Measurements from ENCODE around the gene DLG1. TPM values are rescaled to one million over a fixed set of nuclear protein-coding genes. Genes with fewer than 3 reads are reported as not detected.

DLG1 gene
- polyA plus RNA-seq, 4 donors: 25.5 to 68.9 (median 39.7) TPM

DNA sequence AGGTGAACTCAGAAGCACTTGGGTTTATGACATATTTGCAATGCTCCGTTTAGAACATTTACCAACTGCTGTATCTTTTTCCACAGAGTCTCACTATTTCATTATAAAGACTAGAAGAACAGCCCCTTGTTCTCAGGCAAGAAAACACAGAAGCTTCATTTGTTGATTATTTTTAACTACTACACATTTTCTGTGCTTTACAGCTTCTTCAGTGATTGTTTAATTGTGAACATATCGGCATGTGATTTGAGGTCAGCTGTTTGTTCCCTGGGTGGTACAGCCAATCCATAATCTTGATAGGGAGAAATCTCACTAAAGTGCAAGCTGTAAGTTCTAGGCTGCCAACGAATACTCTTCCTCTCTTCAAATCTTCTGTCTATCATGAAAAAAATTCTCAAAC, 31.0 kb upstream of the DLG1 start:
- H3K4me1 ChIP-seq (ENCODE audit: control insufficient read depth in 3 of 3, insufficient read depth in 2 of 3, low read depth in 1 of 3, low read length in 2 of 3): peaks cover 0 to 6% (median 0%) of the 10 kb centered on the region in 3 donors
- no peaks in the 10 kb centered on the region for H3K27me3 ChIP-seq (ENCODE audit: control insufficient read depth in 3 of 3, insufficient read depth in 3 of 3, low read length in 3 of 3)
- no peak overlapping the region for H3K4me3 ChIP-seq (ENCODE audit: low read depth in 1 of 3, low read length in 3 of 3)
- 36 to 53% (median 53%) methylated on average over 3 of the region's 3 CpGs for WGBS, 3 donors
- no peak overlapping the region for H3K27ac ChIP-seq (ENCODE audit: low read depth in 1 of 3, low read length in 2 of 3)
- no peaks in the 10 kb centered on the region for H3K36me3 ChIP-seq (ENCODE audit: control insufficient read depth in 3 of 3, insufficient read depth in 2 of 3, low read depth in 1 of 3, low read length in 3 of 3)
- DNase-seq (no peak), FAIRE-seq (no peak)
- H3K9me3 ChIP-seq (ENCODE audit: control insufficient read depth in 2 of 2, insufficient read depth in 1 of 2, low read depth in 1 of 2, low read length in 1 of 2): no peaks in the 10 kb centered on the region

DNA sequence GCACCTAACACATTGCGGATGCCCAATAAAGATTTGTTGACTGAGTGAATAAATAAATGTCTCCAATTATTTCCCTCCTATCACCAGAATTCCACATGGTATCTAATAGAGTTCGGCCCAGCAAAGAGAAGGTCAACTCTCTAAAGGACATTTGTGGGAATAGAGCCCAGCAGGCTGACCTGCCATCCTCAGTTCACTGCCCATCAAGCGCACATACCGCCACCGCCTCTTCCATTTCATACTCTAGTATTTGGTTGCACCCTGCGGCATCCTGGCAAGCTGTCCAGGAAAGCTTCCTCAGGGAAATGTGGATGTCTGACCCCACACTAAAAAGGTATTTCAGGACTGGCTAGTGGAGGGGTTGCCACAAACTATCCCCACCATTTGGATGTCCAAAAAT, 29.8 kb upstream of the DLG1 start:
- WGBS, 3 donors: 93 to 96% (median 95%) methylated on average over 6 of the region's 6 CpGs
- DNase-seq: no peak
- no peaks in the 10 kb centered on the region for H3K27me3 ChIP-seq (ENCODE audit: control insufficient read depth in 3 of 3, insufficient read depth in 3 of 3, low read length in 3 of 3)

DNA sequence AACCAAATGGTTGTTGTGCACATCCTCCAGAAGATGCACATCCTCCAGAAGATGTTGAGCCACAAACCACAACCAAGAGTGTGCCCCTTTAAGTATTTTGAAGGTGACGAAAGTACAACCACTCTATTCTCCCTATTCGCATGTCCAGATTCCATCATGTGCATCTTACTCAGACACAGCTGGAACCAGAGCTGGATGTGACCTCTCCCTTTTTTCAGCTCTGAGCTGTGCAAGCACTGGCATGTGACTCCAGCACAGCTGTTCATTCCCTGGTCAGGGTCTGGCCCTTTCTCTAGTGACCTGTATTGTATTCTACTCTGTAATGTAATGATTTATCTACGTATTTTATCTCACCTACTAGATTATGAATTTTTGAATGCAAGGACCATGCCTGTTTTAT, 29.3 kb upstream of the DLG1 start:
- Histone ChIP-seq H3K9me3 (ENCODE audit: control insufficient read depth in 2 of 2, insufficient read depth in 1 of 2, low read depth in 1 of 2, low read length in 1 of 2) (no peaks in the 10 kb centered on the region), H3K4me1 (ENCODE audit: control insufficient read depth in 3 of 3, insufficient read depth in 2 of 3, low read depth in 1 of 3, low read length in 2 of 3) (no peaks in the 10 kb centered on the region), H3K4me3 (ENCODE audit: low read depth in 1 of 3, low read length in 3 of 3) (no peak overlapping the region), H3K27ac (ENCODE audit: low read depth in 1 of 3, low read length in 2 of 3) (no peak overlapping the region), H3K36me3 (ENCODE audit: control insufficient read depth in 3 of 3, insufficient read depth in 2 of 3, low read depth in 1 of 3, low read length in 3 of 3) (no peaks in the 10 kb centered on the region), H3K27me3 (ENCODE audit: control insufficient read depth in 3 of 3, insufficient read depth in 3 of 3, low read length in 3 of 3) (no peaks in the 10 kb centered on the region)
- 44 to 62% (median 61%) methylated on average over 3 of the region's 3 CpGs for WGBS, 3 donors
- DNase-seq (no peak), FAIRE-seq (no peak)

More for the DNA sequence above, 29.8 kb upstream of the DLG1 start:
- Histone ChIP-seq H3K27ac (ENCODE audit: low read depth in 1 of 3, low read length in 2 of 3) (no peak overlapping the region), H3K4me3 (ENCODE audit: low read depth in 1 of 3, low read length in 3 of 3) (no peak overlapping the region), H3K4me1 (ENCODE audit: control insufficient read depth in 3 of 3, insufficient read depth in 2 of 3, low read depth in 1 of 3, low read length in 2 of 3) (no peaks in the 10 kb centered on the region), H3K36me3 (ENCODE audit: control insufficient read depth in 3 of 3, insufficient read depth in 2 of 3, low read depth in 1 of 3, low read length in 3 of 3) (no peaks in the 10 kb centered on the region), H3K9me3 (ENCODE audit: control insufficient read depth in 2 of 2, insufficient read depth in 1 of 2, low read depth in 1 of 2, low read length in 1 of 2) (no peaks in the 10 kb centered on the region)
- no peak for FAIRE-seq

DNA sequence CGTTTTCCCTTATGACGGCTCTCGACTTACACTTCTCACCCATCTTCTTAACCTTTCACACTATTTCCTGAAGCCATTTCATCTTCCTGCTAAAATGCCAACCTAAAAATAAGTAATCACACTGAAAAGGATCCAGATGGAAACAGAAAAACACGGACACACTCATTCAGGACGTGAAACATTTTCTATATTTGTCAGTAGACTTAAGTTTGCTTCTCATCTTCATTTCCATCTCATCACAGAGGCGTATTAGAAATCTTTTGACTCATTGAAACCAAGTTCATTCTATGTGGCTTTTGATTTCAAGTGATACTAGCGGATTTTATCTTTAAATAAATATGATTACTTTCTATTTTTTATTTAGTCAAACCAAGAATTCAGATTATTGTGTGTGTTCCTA, 27.4 kb upstream of the DLG1 start:
- no peak overlapping the region for H3K4me3 ChIP-seq (ENCODE audit: low read depth in 1 of 3, low read length in 3 of 3)
- 76 to 89% (median 84%) methylated on average over 7 of the region's 7 CpGs for WGBS, 3 donors
- H3K4me1 ChIP-seq (ENCODE audit: control insufficient read depth in 3 of 3, insufficient read depth in 2 of 3, low read depth in 1 of 3, low read length in 2 of 3): no peaks in the 10 kb centered on the region
- no peaks in the 10 kb centered on the region for H3K36me3 ChIP-seq (ENCODE audit: control insufficient read depth in 3 of 3, insufficient read depth in 2 of 3, low read depth in 1 of 3, low read length in 3 of 3)
- DNase-seq: no peak
- H3K9me3 ChIP-seq (ENCODE audit: control insufficient read depth in 2 of 2, insufficient read depth in 1 of 2, low read depth in 1 of 2, low read length in 1 of 2): no peaks in the 10 kb centered on the region
- H3K27me3 ChIP-seq (ENCODE audit: control insufficient read depth in 3 of 3, insufficient read depth in 3 of 3, low read length in 3 of 3): no peaks in the 10 kb centered on the region
- FAIRE-seq: no peak
- no peak overlapping the region for H3K27ac ChIP-seq (ENCODE audit: low read depth in 1 of 3, low read length in 2 of 3)

DNA sequence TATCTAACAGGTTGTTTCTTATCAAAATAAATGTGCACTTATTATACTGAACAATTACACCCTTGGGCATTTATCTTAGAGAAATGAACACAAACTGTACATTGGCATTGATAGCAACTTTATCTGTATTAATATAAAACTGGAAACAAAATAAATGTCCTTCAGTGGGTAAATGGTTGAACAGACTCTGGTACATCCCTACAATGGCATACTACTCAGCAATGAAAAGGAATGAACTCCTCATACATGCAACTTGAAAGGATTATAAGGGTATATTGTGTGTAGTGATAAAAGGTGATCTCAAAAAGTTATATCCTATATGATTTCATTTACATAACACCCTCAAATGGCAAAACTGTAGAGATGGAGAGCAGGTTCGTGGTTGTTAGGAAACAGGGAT, 23.7 kb upstream of the DLG1 start:
- FAIRE-seq (no peak), DNase-seq (no peak)
- Histone ChIP-seq H3K36me3 (ENCODE audit: control insufficient read depth in 3 of 3, insufficient read depth in 2 of 3, low read depth in 1 of 3, low read length in 3 of 3) (no peaks in the 10 kb centered on the region), H3K27ac (ENCODE audit: low read depth in 1 of 3, low read length in 2 of 3) (no peak overlapping the region), H3K4me3 (ENCODE audit: low read depth in 1 of 3, low read length in 3 of 3) (no peak overlapping the region), H3K4me1 (ENCODE audit: control insufficient read depth in 3 of 3, insufficient read depth in 2 of 3, low read depth in 1 of 3, low read length in 2 of 3) (no peaks in the 10 kb centered on the region), H3K27me3 (ENCODE audit: control insufficient read depth in 3 of 3, insufficient read depth in 3 of 3, low read length in 3 of 3) (peaks cover 0 to 2% (median 0%) of the 10 kb centered on the region in 3 donors), H3K9me3 (ENCODE audit: control insufficient read depth in 2 of 2, insufficient read depth in 1 of 2, low read depth in 1 of 2, low read length in 1 of 2) (no peaks in the 10 kb centered on the region)
- 78 to 100% (median 86%) methylated on average over 1 of the region's 1 CpG for WGBS, 3 donors

DNA sequence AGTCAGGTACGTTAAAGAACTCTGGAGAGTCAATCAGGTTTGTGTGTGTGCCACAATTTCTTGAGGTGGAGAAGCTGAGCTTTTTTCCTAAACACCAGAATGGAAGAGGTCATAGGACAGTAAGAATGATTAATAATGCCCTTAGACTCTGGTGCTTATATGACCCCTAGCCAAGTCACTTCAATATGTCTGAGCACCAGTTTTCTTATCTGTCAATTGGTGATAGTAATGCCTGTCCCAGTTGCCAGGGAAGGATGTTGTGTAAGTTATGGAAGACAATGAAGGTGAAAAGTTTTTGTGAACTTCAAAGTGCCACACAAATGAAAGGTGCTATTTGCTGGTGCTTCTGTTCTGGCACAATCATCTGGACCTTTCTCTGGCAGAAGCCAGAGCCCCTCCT, 22.2 kb upstream of the DLG1 start:
- WGBS, 3 donors: 69 to 79% (median 77%) methylated on average over 1 of the region's 1 CpG

DNA sequence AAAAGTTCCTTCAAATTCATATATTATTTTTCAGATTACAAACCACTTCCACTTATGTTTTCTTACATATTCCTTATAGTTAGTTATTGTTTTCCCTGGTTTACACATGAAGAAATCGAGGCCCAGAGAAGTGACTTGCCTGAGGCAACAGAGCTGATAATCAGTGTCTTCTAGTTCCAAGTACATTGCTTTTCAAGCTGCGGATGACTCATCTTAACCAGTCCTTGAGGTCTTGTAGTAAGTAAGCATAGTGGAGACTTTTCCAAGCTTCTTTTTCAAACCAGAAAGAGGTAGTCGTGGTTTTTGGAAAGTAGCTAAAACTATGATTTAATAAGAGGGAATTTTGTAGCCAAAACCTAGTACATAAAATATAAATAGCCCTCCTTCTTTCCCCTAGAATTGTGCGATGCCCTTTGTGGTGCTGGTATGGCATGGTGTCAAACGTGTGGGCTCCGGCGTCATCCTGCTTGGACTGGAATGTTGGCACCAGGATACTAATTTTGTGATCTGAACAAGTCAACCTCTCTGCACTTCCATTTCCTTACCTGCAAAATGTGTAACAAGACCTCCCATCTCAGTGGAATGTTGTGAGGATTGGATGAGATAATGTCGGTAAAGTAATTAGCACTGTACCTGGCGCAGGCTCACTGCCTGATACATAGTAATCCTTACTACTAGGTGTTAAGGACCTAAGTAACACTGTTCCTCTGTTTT, 19.0 kb upstream of the DLG1 start:
- DNase-seq (no peak), FAIRE-seq (no peak)
- Histone ChIP-seq H3K4me1 (ENCODE audit: control insufficient read depth in 3 of 3, insufficient read depth in 2 of 3, low read depth in 1 of 3, low read length in 2 of 3) (no peaks in the 10 kb centered on the region), H3K36me3 (ENCODE audit: control insufficient read depth in 3 of 3, insufficient read depth in 2 of 3, low read depth in 1 of 3, low read length in 3 of 3) (no peaks in the 10 kb centered on the region), H3K4me3 (ENCODE audit: low read depth in 1 of 3, low read length in 3 of 3) (no peak overlapping the region), H3K27me3 (ENCODE audit: control insufficient read depth in 3 of 3, insufficient read depth in 3 of 3, low read length in 3 of 3) (peaks cover 0 to 2% (median 0%) of the 10 kb centered on the region in 3 donors), H3K27ac (ENCODE audit: low read depth in 1 of 3, low read length in 2 of 3) (no peak overlapping the region), H3K9me3 (ENCODE audit: control insufficient read depth in 2 of 2, insufficient read depth in 1 of 2, low read depth in 1 of 2, low read length in 1 of 2) (no peaks in the 10 kb centered on the region)
- WGBS, 3 donors: 76 to 86% (median 79%) methylated on average over 9 of the region's 9 CpGs

More for the DNA sequence above, 22.2 kb upstream of the DLG1 start:
- no peak for FAIRE-seq
- Histone ChIP-seq H3K4me1 (ENCODE audit: control insufficient read depth in 3 of 3, insufficient read depth in 2 of 3, low read depth in 1 of 3, low read length in 2 of 3) (no peaks in the 10 kb centered on the region), H3K27me3 (ENCODE audit: control insufficient read depth in 3 of 3, insufficient read depth in 3 of 3, low read length in 3 of 3) (peaks cover 0 to 2% (median 0%) of the 10 kb centered on the region in 3 donors), H3K9me3 (ENCODE audit: control insufficient read depth in 2 of 2, insufficient read depth in 1 of 2, low read depth in 1 of 2, low read length in 1 of 2) (no peaks in the 10 kb centered on the region), H3K4me3 (ENCODE audit: low read depth in 1 of 3, low read length in 3 of 3) (no peak overlapping the region), H3K27ac (ENCODE audit: low read depth in 1 of 3, low read length in 2 of 3) (no peak overlapping the region), H3K36me3 (ENCODE audit: control insufficient read depth in 3 of 3, insufficient read depth in 2 of 3, low read depth in 1 of 3, low read length in 3 of 3) (no peaks in the 10 kb centered on the region)
- no peak for DNase-seq

DNA sequence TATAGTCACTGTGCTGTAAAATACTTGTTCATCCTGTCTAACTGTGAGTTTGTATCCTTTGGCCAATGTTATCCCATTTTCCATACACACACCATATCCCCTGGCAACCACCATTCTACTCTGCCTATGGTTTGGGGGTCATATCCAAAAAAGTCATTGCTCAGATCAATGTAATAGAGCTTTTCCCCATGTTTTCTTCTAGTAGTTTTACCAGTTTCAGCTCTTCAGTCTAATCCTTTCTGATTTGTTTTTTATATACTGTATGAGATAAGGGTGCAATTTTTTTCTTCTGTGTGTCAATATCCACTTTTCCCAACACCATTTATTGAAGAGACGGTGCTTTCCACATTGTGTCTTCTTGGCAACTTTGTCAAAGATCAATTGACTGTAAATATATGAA, 14.0 kb upstream of the DLG1 start:
- DNase-seq (no peak), FAIRE-seq (no peak)
- H3K27ac ChIP-seq (ENCODE audit: low read depth in 1 of 3, low read length in 2 of 3): no peak overlapping the region
- H3K4me3 ChIP-seq (ENCODE audit: low read depth in 1 of 3, low read length in 3 of 3): no peak overlapping the region
- no peaks in the 10 kb centered on the region for H3K9me3 ChIP-seq (ENCODE audit: control insufficient read depth in 2 of 2, insufficient read depth in 1 of 2, low read depth in 1 of 2, low read length in 1 of 2)
- H3K36me3 ChIP-seq (ENCODE audit: control insufficient read depth in 3 of 3, insufficient read depth in 2 of 3, low read depth in 1 of 3, low read length in 3 of 3): no peaks in the 10 kb centered on the region
- no peaks in the 10 kb centered on the region for H3K27me3 ChIP-seq (ENCODE audit: control insufficient read depth in 3 of 3, insufficient read depth in 3 of 3, low read length in 3 of 3)
- WGBS, 3 donors: 97 to 100% (median 100%) methylated on average over 1 of the region's 1 CpG
- H3K4me1 ChIP-seq (ENCODE audit: control insufficient read depth in 3 of 3, insufficient read depth in 2 of 3, low read depth in 1 of 3, low read length in 2 of 3): no peaks in the 10 kb centered on the region

DNA sequence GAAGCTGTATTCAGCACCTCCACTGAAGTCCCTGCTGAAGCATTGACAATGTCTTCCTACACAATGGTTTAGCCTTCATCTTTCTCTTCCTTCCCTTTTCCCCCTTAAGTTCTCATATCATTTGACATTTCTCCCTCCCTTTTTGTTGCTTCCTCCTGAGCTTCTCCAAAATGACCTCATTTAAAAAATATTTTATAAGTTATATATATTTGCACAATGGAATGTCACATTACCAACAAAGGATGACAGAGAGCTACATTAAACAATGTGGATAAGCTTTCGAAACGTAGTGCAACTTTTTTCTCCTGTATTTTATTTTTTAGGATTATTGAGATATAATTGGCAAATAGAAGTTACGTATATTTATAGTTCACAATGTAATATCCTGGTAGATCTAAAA, 13.2 kb upstream of the DLG1 start:
- 95 to 99% (median 96%) methylated on average over 3 of the region's 3 CpGs for WGBS, 3 donors
- Histone ChIP-seq H3K27ac (ENCODE audit: low read depth in 1 of 3, low read length in 2 of 3) (no peak overlapping the region), H3K9me3 (ENCODE audit: control insufficient read depth in 2 of 2, insufficient read depth in 1 of 2, low read depth in 1 of 2, low read length in 1 of 2) (no peaks in the 10 kb centered on the region), H3K36me3 (ENCODE audit: control insufficient read depth in 3 of 3, insufficient read depth in 2 of 3, low read depth in 1 of 3, low read length in 3 of 3) (no peaks in the 10 kb centered on the region), H3K27me3 (ENCODE audit: control insufficient read depth in 3 of 3, insufficient read depth in 3 of 3, low read length in 3 of 3) (no peaks in the 10 kb centered on the region), H3K4me1 (ENCODE audit: control insufficient read depth in 3 of 3, insufficient read depth in 2 of 3, low read depth in 1 of 3, low read length in 2 of 3) (no peaks in the 10 kb centered on the region), H3K4me3 (ENCODE audit: low read depth in 1 of 3, low read length in 3 of 3) (no peak overlapping the region)
- DNase-seq: no peak
- no peak for FAIRE-seq

All from small intestine (tissue), 7 donors.